Gastrocnemius medialis (tissue), 4 donors: ENCODE measurements around the gene EDC3.

Source experiments
- POLR2A ChIP-seq, 2 donors: fragments of 450-650 bp; IDR thresholded peaks; one replicate each; pipeline ENCODE4 v1.6.1; 2017; ENCODE audit warnings: antibody characterized with exemption in 2 of 2, mild to moderate bottlenecking in 2 of 2, moderate library complexity in 2 of 2
- TF ChIP-seq, protein P1 (sequence below), 5 experiments: fragments of 450-650 bp in 3 of 5; fragments of 200-600 bp in 2 of 5; sonication (generic) in 2 of 5; IDR thresholded peaks in 4 of 5; conservative IDR thresholded peaks in 1 of 5; 1 replicate in 4 of 5; 2 replicates in 1 of 5; pipeline ENCODE4 v1.5.1; 2016 to 2019; ENCODE audit warnings: antibody characterized with exemption in 5 of 5, mild to moderate bottlenecking in 3 of 5, moderate library complexity in 3 of 5

DNA sequence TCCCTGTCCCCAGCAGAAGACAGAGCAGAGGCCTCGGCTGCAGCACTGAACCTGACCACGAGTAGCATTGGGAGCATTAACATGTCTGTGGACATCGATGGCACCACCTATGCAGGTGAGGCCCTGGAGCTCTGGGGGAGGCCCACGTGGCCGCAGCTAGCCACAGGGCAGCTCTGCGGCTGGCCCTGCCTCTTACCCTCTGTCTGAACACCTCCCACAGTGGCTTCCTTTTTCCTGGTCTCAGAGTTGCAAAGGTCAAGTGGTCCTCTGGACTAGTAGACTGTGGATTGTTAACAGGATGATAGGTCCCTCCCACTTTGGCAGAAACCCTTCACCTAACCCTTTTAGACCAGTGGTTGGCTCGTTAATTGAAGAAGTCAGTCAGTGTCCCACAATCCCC, 102.7 kb downstream of the EDC3 start:
- TF ChIP-seq, protein P1, sequence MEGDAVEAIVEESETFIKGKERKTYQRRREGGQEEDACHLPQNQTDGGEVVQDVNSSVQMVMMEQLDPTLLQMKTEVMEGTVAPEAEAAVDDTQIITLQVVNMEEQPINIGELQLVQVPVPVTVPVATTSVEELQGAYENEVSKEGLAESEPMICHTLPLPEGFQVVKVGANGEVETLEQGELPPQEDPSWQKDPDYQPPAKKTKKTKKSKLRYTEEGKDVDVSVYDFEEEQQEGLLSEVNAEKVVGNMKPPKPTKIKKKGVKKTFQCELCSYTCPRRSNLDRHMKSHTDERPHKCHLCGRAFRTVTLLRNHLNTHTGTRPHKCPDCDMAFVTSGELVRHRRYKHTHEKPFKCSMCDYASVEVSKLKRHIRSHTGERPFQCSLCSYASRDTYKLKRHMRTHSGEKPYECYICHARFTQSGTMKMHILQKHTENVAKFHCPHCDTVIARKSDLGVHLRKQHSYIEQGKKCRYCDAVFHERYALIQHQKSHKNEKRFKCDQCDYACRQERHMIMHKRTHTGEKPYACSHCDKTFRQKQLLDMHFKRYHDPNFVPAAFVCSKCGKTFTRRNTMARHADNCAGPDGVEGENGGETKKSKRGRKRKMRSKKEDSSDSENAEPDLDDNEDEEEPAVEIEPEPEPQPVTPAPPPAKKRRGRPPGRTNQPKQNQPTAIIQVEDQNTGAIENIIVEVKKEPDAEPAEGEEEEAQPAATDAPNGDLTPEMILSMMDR (IDR thresholded peaks at IDR 0.05 in 4 of 5, conservative IDR thresholded peaks at IDR 0.05 in 1 of 5): no peak
- TF ChIP-seq POLR2A (IDR thresholded peaks at IDR 0.05): no peak
